Umbilical cord (tissue), 2 donors: ENCODE results near the gene ADCY9. TPM values are rescaled to one million over a fixed set of nuclear protein-coding genes. Genes with fewer than 3 reads are reported as not detected.
"Not testable (repeated sequence)": the region's sequence is repeated elsewhere in the genome, so short reads cannot be mapped to it uniquely, and the experiment has no call there.

Experiments
- DNase-seq: peaks from one replicate; pipeline ENCODE4 v3.0.0-alpha.2; 2015; ENCODE audit warnings: low spot score
- total RNA-seq: library from RNA; depleted of rRNA; stranded (reverse); fragments of >200 nt; gene quantifications from one replicate; pipeline ENCODE4 v1.2.3, GENCODE V29; 2014; ENCODE audit warnings: low replicate concordance; ENCODE audit not compliant: insufficient read depth

ADCY9 gene
- total RNA-seq, 1 donor from 2014 or later = 19.0 TPM

DNA sequence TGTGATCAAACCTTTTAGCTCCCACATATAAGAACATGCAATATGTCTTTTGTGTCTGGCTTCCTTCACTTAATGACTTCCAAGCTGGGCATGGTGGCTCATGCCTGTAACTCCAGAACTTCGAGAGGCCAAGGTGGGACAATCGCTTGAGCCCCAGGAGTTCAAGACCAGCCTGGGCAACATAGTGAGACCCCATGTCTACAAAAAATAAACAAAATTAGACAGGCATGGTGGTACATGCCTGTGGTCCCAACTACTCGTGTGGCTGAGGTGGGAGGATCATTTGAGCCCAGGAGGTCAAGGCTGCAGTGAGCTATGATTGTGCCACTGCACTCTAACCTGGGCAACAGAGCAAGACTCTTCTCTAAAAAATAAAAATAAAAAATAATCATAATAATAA, 79.3 kb downstream of the ADCY9 start:
- DNase-seq = not testable (repeated sequence)

DNA sequence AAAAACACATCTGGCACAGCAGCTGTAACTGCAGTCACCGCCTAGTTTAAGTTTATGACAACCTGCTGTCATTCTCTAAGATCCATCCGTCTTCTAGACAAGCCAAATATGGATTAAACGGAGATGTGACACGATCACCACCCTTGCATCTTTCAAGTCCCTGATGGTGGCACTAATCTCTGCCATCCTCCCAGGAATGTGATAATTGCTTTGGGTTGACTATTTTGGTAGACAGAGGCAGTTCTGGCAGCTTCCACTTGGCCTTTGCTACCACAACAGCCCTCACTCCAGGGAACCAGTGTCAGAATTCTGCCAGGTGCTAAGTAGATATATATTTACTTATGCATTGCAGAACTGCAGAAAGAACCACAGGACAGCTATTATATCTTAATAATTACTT, 81.3 kb downstream of the ADCY9 start:
- DNase-seq = no peak

DNA sequence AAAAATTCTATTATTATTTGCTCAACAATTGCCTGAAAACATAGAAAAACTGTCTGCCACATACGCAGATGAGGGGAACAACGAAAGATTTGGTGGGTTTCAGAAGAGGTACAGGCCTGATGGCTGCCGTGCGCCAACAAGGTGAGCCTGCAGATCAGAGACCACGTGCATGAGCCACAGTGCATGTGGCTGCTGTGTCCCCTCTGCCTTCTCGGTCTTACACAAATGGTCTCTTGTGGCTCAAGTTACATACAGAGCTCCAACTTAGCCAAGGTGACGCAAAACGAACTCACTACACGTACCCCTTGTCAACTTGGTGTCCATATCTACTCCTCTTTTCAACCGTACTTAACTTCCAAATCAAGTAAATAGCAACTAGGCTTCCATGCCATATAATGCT, 82.3 kb downstream of the ADCY9 start:
- no peak for DNase-seq

DNA sequence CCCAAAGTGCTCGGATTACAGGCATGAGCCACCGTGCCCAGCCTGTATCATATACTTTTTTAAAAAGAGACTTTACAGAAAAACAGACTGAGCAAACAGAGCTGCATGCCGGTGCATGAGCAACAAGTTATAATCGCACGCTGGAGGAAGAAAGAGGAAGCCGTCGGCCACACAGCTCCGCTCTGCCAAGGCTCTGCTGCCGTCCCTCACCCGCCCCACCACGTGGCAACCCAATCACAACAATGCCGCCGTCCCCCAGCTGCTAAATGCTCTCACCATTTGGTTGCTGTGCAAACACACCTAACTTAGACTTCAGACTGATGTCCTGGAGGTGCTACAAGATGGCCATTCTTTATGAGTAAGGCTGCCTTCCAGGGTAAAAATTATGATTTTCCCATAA, 83.5 kb downstream of the ADCY9 start:
- DNase-seq = peak; percentile 38

DNA sequence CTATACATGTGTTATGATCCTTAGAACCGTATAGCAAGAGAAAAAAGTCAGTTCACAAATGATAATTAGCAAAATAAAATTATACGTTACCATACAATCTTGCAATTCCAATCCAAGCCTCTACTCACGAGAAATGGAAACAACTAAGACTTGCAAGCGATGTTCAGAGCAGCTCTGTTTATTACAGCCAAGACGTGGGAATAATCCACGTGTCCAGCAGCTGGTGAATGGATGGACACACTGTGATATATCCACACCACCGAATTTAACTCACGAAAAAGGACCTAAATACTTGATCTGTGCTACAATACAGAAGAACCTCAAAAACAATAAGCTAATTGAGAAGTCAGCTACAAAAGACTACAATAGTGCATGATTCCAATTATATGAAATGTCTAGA, 88.1 kb downstream of the ADCY9 start:
- DNase-seq = no peak

- no peak for DNase-seq
Observed at GRCh38 chr16:4026854-4027253, 89.4 kb downstream of the ADCY9 start.

GRCh38 chr16:4025428-4025827, 90.8 kb downstream of the ADCY9 start:
- no peak for DNase-seq

DNA sequence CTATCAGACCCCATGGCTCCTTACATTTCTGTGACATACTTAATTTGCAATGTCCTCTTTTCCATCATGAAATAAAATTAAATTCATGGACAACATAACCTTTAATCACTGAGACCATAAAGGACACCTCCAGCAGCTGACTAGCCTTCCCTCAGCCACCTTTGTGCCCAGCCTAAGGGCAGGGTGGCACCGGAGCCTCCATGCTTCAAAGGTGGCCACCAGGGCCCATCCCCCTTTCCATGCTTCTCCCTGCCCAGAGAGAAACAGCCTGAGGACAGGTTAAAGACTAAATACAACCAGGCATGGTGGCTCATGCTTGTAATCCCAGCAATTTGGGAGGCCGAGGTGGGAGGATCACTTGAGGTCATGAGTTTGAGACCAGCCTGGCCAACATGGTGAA, 94.3 kb downstream of the ADCY9 start:
- no peak for DNase-seq

DNA sequence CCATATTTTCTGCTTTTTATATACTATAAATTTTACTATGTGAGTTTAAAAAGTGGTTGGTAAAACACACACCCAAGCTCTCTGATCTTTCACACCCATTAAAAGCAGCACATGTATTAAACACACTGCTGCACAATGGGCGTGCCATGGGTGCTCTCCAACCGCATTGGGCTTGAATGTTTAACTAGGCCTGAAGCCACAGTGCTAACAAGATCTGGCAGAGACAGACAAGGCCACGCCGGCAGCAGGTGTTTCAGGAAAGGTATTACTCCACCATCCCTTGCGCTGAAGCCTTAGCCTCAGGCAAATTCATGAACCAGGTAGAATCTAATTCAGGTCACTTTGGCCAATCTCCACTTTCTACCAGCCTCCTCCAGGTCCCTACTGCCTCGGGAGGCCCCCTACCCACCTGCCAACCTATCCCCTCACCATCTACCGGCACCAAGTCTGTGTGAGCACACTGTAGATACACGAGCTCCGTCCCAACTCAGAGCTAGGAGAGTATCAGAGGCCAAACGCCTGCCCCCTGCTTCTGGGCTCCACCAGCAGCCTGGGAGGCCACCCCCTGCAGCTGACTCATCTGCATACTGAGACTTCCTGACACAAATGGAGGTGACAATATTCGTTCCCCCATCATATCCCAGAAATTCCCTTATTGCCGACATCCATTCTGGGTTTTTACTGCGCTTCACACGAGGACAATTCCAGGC, 95.0 kb downstream of the ADCY9 start:
- DNase-seq = no peak

DNA sequence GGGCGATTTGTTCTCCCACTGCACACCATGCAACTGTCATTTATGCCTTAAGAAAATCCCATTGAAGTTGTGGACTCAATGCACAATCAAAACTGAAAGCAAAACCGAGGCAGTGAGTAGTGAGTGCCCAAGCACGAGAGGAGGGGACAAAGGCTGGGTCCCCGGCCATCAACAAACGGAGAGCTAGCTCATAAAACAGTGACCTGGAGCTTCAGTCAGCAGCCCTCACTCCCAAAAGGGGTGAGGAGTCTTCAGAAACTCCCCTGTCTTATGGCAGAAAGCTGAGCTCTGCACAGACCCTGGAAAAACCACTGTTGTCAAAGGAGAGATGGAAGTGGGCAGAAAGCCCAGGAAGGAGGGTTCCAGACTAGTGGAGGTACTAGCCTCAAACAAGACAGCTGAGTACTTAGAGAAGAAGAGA, 96.9 kb downstream of the ADCY9 start:
- DNase-seq = peak; percentile 47

DNA sequence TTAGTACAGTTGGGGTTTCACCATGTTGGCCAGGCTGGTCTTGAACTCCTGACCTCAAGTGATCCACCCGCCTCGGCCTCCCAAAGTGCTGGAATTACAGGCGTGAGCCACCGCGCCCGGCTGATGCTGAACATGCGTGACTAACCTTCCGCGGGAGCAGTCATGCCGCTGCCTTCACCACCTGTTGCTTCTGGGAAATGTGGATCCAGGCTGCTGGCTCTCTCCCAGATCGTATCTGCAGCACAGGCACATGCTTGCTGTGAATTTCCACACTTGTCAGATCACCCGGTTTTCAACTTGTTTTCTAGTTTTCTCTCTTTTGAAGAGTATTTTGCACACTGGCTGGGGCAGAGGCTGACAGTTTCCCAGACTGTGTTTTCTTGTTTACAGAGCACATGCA, 97.9 kb downstream of the ADCY9 start:
- DNase-seq = no peak

- DNase-seq = no peak
Observed at GRCh38 chr16:4017807-4018206, 98.4 kb downstream of the ADCY9 start.

DNA sequence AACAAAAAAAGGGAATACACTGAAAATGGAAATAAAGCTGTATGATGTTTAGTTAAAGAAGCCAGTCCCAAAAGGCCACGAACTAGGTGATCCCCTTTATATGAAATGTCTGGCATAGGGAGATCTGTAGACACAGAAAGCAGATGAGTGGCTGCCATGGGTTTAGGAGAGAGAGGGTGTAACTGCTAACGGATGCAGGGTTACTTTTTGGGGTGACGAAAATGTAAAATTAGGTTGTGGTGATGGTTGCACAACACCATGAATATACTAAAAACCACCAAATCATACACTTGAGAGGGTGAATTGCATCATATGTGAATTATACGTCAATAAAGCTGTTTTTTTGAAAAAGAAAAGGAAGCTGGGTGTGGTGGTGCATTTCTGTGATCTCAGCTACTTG, 99.6 kb downstream of the ADCY9 start:
- no peak for DNase-seq

DNA sequence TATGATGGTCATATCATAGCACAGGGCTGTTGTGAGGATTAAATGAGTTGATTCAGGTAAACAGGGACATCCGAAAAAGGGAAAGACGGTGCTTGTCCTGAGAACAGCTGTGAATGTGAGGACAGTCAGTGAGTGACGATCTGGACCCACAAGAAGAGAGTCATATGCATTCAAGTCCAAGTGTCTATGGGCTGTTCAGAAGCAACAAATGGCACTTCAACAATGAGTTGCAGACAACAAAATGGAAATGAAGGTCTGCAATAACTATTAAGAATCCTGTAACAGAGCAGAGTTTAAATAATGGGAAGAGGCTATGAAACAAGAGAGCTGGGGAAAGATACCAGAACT, 100.3 kb downstream of the ADCY9 start:
- no peak for DNase-seq

GRCh38 chr16:4015275-4016004, 100.8 kb downstream of the ADCY9 start:
- no peak for DNase-seq

GRCh38 chr16:4011940-4012629, 104.2 kb downstream of the ADCY9 start:
- DNase-seq = no peak

DNA sequence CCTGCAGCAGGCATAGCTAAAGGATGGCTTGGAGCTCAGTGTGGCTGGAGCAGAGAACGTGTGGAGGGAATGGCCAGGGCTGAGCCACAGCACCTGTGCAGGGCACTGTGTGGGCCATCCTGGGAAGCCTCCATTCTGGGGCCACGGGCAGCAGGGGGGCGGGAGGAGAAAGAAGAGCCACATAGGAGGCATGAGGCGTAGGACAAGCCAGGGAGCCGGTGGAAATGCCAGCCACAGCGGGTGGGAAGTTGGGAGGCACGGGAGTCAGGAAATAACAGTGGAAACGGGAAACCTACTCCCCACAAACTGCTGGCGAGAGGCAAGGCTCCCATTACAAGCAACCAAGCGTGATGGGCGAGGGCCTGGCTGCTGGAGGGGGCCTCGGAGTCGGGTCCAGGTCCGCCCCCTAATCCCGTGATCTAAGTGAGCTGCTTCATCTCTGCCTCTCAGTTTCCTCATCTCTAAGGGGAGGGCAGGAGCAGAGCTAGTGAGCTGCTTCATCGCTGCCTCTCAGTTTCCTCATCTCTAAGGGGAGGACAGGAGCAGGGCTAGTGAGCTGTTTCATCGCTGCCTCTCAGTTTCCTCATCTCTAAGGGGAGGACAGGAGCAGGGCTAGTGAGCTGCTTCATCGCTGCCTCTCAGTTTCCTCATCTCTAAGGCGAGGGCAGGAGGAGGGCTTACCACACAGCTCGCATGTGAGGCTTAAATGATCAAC, 104.9 kb downstream of the ADCY9 start:
- peak; percentile 38 for DNase-seq

GRCh38 chr16:4010225-4011158, 105.8 kb downstream of the ADCY9 start:
- DNase-seq = no peak

GRCh38 chr16:4009177-4009576, 107.1 kb downstream of the ADCY9 start:
- no peak for DNase-seq

GRCh38 chr16:4008116-4008515, 108.1 kb downstream of the ADCY9 start:
- DNase-seq = no peak

DNA sequence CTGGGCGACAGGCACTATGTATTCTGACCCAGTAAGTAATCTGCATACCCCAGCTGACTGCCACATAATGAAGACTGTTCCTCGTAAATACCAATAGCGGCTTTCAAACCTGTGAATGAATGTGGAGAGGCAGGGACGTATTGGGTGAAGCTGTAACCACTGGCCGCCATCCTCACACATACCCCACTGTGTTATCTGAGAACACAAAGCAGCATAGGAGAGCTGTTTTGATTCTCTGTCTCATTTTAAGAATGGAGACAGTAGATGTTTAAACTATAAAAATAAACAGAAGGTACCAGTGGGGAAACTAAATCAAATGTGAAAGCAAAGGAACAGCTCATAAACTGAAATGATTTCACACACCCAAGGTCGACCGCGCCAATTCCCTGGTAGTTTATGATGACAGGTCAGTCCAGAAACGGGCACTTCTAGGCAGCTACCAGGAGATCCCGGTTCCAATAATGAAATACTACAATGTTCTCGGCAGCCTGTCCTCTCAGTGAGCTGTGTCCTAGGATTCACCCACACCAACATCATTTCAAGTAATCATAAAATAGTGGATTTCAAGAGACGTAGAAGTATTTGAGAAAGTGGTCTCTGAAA, 109.7 kb downstream of the ADCY9 start:
- no peak for DNase-seq
